Activated CD4-positive, CD25-positive, alpha-beta regulatory T cell treated with anti-CD3 and anti-CD28 coated beads, Interleukin-2, amount 50 U/mL, for 24 hours (primary cell): Measurements from ENCODE around the gene LCA5.
"Not testable (repeated sequence)": the region's sequence is repeated elsewhere in the genome, so short reads cannot be mapped to it uniquely, and the experiment has no call there.

Experiments used
- ATAC-seq, 2 donors: fragments of 150-1000 bp; cut with Tn5 transposase; one replicate each; pipeline ENCODE4 v1.10.0; 2021; ENCODE audit warnings: mild to moderate bottlenecking in 1 of 2, moderate library complexity in 1 of 2

The LCA5 gene

GRCh38 chr6:79536954-79537747, at the start of gene LCA5:
LCA5 (minus strand) TSS chr6:79537430; CDS start chr6:79518894, 18,536 bp downstream.
- peak; percentile 99 for ATAC-seq

DNA sequence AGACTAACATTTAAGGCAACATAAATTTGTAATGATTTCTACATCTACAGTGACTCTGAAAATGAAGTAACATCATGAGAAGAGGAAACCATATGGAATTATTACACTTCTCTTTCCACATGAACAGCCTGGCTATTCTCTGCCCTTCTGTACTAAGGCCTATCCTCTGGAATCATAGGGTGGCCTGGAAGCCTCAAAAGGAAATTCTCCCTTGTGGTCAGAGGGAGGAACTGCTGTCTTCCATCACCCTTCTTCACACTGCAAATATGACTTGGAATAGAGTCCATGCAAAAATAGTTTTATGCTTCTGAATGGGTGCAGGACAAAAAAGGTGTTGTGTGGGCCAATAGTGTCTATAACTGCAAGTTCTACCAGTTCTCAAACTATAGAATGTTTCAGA, 49.3 kb upstream of the LCA5 start:
- no peak for ATAC-seq

DNA sequence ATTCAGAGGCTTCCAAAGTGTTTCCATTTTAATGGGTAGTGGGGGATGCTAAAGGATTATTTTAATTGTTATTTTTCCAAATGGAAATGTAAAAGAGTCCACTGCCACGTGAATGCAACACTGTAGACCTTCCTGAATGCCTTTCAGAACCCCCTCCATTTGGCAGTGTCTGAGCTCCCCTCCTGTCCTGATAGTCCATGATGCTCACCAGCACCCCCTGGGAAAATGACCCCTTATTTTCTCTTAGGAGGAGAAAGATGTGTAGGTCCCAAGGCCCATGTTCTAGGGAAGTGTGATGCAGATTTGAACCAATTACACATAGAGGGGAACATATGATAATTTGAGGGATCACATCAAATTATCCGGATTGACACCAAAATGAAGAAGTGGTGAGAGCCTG, 47.1 kb upstream of the LCA5 start:
- no peak for ATAC-seq

GRCh38 chr6:79577926-79578325, 40.7 kb upstream of the LCA5 start:
- not testable (repeated sequence) for ATAC-seq

DNA sequence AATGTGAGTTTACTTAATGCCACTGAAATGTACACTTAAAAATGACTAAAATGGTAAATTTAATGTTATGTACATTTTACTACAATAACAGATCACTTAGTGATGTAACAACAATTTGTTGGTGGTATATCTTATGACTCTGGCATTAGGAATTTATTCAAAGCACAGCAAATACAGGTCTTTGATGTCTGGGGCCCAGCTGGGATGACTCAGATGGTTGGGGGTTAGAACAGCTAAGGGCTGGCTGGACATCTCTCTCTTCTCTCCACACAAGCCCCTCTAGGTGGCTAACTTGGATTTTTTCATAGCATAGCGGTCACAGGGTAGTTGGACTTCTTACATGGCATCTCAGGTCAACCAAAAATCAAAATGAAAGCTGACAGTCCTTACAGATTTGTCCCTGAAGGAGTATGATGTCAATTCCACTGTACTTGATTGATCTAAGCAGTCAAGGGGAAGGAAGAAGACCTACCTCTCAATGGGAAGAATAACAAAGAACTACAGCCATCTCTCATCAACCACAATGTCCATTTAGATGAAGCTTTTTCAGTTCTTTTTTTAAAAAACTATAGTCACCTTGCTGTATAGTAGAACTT, 37.5 kb upstream of the LCA5 start:
- no peak for ATAC-seq

GRCh38 chr6:79574174-79574573, 36.9 kb upstream of the LCA5 start:
- no peak for ATAC-seq

DNA sequence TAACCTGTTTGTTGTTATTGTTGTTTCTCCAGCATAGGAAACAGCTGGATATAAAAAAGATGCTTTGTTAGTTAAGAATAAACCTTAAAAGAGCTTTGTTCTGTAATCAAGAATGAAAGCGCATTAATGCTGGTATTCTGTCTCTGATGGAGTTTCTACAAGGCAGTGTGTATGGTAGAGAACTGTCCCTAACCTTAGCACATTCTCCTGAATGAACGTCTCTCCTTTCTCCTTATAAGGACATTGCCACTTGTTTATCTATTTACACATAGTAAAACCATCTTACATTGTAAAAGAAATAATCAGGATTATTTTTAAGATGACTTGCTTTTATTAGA, 33.8 kb upstream of the LCA5 start:
- ATAC-seq = no peak

GRCh38 chr6:79570129-79571029, 33.1 kb upstream of the LCA5 start:
- no peak for ATAC-seq

GRCh38 chr6:79568996-79569395, 31.8 kb upstream of the LCA5 start:
- no peak for ATAC-seq

- no peak for ATAC-seq
Observed at GRCh38 chr6:79564636-79565035, 27.4 kb upstream of the LCA5 start.

GRCh38 chr6:79559706-79560105, 22.5 kb upstream of the LCA5 start:
- ATAC-seq = no peak

- no peak for ATAC-seq
Observed at GRCh38 chr6:79557673-79558467, 20.6 kb upstream of the LCA5 start.

DNA sequence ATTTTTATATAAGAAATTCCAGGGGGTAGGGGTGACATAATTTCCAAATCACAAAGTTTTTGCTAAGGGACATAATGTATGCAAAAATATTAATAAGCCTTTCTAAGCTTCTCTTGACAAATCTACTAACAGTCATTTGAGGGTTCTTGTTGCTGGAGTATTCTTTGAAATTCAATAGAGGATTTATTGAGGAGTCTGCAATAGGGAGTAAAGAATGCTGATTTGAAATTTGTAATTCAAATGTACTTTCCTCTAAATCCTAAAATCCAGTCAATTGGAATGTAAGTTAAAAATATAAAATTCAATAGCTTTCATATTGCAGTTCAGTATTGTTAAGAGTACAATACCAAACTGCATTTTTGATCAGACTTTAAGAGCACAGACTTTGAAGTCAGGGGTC, 17.1 kb upstream of the LCA5 start:
- no peak for ATAC-seq

- no peak for ATAC-seq
Observed at GRCh38 chr6:79551401-79551800, 14.2 kb upstream of the LCA5 start.

- no peak for ATAC-seq
Observed at GRCh38 chr6:79548304-79548703, 11.1 kb upstream of the LCA5 start.

DNA sequence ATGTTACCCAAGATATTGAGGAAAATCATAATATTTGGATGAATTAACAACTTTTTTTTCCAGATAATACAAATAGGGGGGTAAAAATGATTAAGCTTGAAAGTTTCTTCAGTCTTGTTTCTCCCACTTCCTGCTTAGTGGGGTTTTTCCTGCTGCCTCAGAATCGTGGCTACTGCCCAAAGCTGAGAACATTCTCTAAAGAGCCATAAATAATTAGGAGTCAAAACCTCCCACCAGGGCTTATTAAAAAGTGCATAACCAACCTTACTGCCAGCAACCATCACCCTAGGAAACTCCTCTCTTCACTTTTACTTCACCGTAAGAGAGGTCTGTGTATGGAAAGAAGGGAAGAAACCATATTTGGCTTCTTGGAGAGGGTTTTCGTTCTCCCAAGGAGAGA, 9.0 kb upstream of the LCA5 start:
- ATAC-seq = no peak

- ATAC-seq = no peak
Observed at GRCh38 chr6:79544939-79545450, 7.8 kb upstream of the LCA5 start.

DNA sequence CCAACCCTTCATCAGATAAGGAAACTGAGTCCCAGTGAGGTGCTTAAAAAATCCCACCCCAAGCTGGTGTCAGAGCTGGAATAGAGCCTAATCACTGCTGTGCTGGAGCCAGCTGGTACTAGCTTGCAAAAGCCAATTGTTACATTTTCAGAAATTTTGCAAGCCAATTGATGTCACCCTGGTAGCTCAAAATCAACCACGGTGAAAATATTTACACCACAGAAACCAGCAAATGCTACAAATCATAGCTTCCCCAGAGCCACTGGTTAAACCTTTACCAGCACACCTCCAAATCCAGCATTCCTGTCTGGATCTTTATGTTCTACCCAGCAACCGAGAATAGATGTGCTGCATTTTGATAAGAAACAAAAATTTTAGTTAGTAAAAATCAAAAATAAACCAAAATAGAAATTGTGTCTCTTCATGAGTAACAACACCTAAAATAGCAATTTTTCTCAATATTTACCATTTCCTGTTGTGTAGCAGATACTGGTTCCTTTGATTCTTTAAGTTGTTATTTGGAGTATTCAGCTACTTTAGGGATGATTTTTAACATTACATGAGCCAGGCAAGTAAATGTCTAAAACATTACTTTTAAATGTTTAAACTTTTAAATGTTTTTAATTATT, 7.2 kb upstream of the LCA5 start:
- ATAC-seq = no peak

GRCh38 chr6:79543886-79544285, 6.7 kb upstream of the LCA5 start:
- no peak for ATAC-seq

- no peak for ATAC-seq
Observed at GRCh38 chr6:79543411-79543810, 6.2 kb upstream of the LCA5 start.

DNA sequence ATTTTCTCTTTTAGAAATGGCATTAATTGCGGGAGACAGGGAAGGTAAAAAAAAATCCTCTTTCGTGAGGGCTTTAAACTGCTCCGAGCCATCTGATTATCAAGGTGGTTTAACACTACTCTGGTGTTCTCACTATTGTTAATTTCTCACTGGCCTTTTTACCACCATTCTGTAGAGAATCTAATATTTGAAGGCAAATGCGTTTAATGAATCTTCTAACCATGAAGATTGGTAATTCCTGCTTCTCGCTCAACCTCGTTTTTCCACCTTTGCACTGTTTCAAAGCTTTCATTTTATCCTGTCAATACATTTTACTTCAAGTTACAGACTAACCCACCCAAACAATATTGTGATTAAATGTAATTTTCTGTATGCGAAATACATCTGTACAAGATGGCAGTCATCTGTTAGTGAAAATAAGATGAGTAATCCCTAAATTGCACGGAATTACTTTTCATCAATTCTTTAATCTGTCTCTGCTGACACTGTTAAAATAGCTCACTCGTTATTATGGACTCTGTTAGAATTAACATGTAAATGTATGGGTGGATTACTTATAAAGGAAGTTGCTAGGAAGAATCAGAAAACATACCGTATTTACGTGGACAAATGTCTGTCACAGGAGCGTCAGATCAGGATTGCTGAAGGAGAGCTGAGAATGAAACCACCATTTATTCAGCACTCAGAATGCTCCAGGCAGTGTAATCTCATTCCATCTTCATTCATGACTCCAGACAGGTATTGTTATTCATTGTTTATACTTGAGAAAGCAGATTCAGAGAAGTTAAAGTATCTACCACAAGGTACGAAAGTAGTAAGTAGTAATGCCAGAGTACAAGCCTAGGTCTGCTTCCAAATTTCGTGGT, 1.1 kb upstream of the LCA5 start:
- ATAC-seq = no peak
